Neuron (in vitro differentiated cells): ENCODE results near the gene EIF3M.

Experiments
- H2AFZ ChIP-seq: one replicate; pipeline ENCODE4 v1.6.1; 2013; ENCODE audit warnings: low read depth, mild to moderate bottlenecking, inconsistent platforms, low read length, moderate library complexity
- H3K27me3 ChIP-seq: one replicate; pipeline ENCODE4 v1.6.1; 2013; ENCODE audit warnings: low read length; ENCODE audit not compliant: insufficient read depth
- H3K36me3 ChIP-seq: one replicate; pipeline ENCODE4 v1.6.1; 2013; ENCODE audit warnings: low read length; ENCODE audit not compliant: insufficient read depth
- H3K4me1 ChIP-seq: one replicate; pipeline ENCODE4 v1.6.1; 2013; ENCODE audit warnings: low read length; ENCODE audit not compliant: insufficient read depth
- H3K4me3 ChIP-seq: 2 replicates; pipeline ENCODE4 v1.5.1; 2013; ENCODE audit warnings: mild to moderate bottlenecking, low read length, moderate library complexity
- H3K9me3 ChIP-seq: one replicate; pipeline ENCODE4 v1.6.1; 2013; ENCODE audit warnings: low read length

Gene EIF3M

GRCh38 chr11:32583459-32584271 lies at the start of gene EIF3M:
EIF3M (plus strand) TSS chr11:32583831; CDS start chr11:32583888, 57 bp downstream.
- Histone ChIP-seq H2AFZ (peak within 1 kb of the TSS; percentile 98), H3K27me3 (no peaks in the 10 kb centered on the region), H3K4me1 (peaks cover 15% of the 10 kb centered on the region), H3K9me3 (no peaks in the 10 kb centered on the region), H3K4me3 (peak within 1 kb of the TSS; percentile 98), H3K36me3 (peaks cover 12% of the 10 kb centered on the region)

- peaks cover 5% of the 10 kb centered on the region for H3K27me3 ChIP-seq
- H2AFZ ChIP-seq, result no peak overlapping the region
- no peaks in the 10 kb centered on the region for H3K36me3 ChIP-seq
These were observed 44.8 kb upstream of the EIF3M start for GRCh38 chr11:32538804-32539203.

GRCh38 chr11:32549611-32550187 lies 33.9 kb upstream of the EIF3M start:
- no peak overlapping the region for H2AFZ ChIP-seq
- H3K4me1 ChIP-seq, result no peaks in the 10 kb centered on the region
- no peaks in the 10 kb centered on the region for H3K36me3 ChIP-seq
- H3K27me3 ChIP-seq, result peaks cover 2% of the 10 kb centered on the region
- no peaks in the 10 kb centered on the region for H3K9me3 ChIP-seq
- no peak overlapping the region for H3K4me3 ChIP-seq

More at GRCh38 chr11:32538804-32539203, 44.8 kb upstream of the EIF3M start:
- H3K4me3 ChIP-seq, result no peak overlapping the region
- H3K9me3 ChIP-seq, result no peaks in the 10 kb centered on the region
- no peaks in the 10 kb centered on the region for H3K4me1 ChIP-seq

- peaks cover 2% of the 10 kb centered on the region for H3K27me3 ChIP-seq
- H2AFZ ChIP-seq, result no peak overlapping the region
- H3K36me3 ChIP-seq, result no peaks in the 10 kb centered on the region
- H3K4me3 ChIP-seq, result no peak overlapping the region
- no peaks in the 10 kb centered on the region for H3K4me1 ChIP-seq
- H3K9me3 ChIP-seq, result no peaks in the 10 kb centered on the region
These were observed 33.4 kb upstream of the EIF3M start for GRCh38 chr11:32550207-32550606.

- H3K27me3 ChIP-seq, result peaks cover 2% of the 10 kb centered on the region
- H3K36me3 ChIP-seq, result no peaks in the 10 kb centered on the region
- H2AFZ ChIP-seq, result no peak overlapping the region
- no peaks in the 10 kb centered on the region for H3K4me1 ChIP-seq
- H3K4me3 ChIP-seq, result no peak overlapping the region
- no peaks in the 10 kb centered on the region for H3K9me3 ChIP-seq
These were observed 28.5 kb upstream of the EIF3M start for GRCh38 chr11:32555091-32555490.

GRCh38 chr11:32555895-32556294 lies 27.7 kb upstream of the EIF3M start:
- no peak overlapping the region for H3K4me3 ChIP-seq
- H3K4me1 ChIP-seq, result no peaks in the 10 kb centered on the region
- no peaks in the 10 kb centered on the region for H3K9me3 ChIP-seq
- H3K36me3 ChIP-seq, result no peaks in the 10 kb centered on the region
- peaks cover 2% of the 10 kb centered on the region for H3K27me3 ChIP-seq
- no peak overlapping the region for H2AFZ ChIP-seq

- no peaks in the 10 kb centered on the region for H3K4me1 ChIP-seq
- H2AFZ ChIP-seq, result no peak overlapping the region
- no peak overlapping the region for H3K4me3 ChIP-seq
- no peaks in the 10 kb centered on the region for H3K27me3 ChIP-seq
- H3K9me3 ChIP-seq, result no peaks in the 10 kb centered on the region
- no peaks in the 10 kb centered on the region for H3K36me3 ChIP-seq
These were observed 21.8 kb upstream of the EIF3M start for GRCh38 chr11:32561835-32562234.

GRCh38 chr11:32562839-32563599 lies 20.6 kb upstream of the EIF3M start:
- Histone ChIP-seq H3K36me3 (no peaks in the 10 kb centered on the region), H3K9me3 (no peaks in the 10 kb centered on the region), H2AFZ (no peak overlapping the region), H3K4me3 (no peak overlapping the region), H3K4me1 (peaks cover 5% of the 10 kb centered on the region), H3K27me3 (no peaks in the 10 kb centered on the region)

GRCh38 chr11:32563600-32563959 lies 20.1 kb upstream of the EIF3M start:
- H3K4me3 ChIP-seq, result no peak overlapping the region
- H3K4me1 ChIP-seq, result peaks cover 5% of the 10 kb centered on the region
- H3K36me3 ChIP-seq, result no peaks in the 10 kb centered on the region
- no peak overlapping the region for H2AFZ ChIP-seq
- no peaks in the 10 kb centered on the region for H3K9me3 ChIP-seq
- no peaks in the 10 kb centered on the region for H3K27me3 ChIP-seq

GRCh38 chr11:32566517-32566916 lies 17.1 kb upstream of the EIF3M start:
- H2AFZ ChIP-seq, result no peak overlapping the region
- peaks cover 5% of the 10 kb centered on the region for H3K4me1 ChIP-seq
- no peaks in the 10 kb centered on the region for H3K36me3 ChIP-seq
- no peak overlapping the region for H3K4me3 ChIP-seq
- no peaks in the 10 kb centered on the region for H3K9me3 ChIP-seq
- H3K27me3 ChIP-seq, result peaks cover 12% of the 10 kb centered on the region

- no peak overlapping the region for H3K4me3 ChIP-seq
- no peaks in the 10 kb centered on the region for H3K9me3 ChIP-seq
- H3K4me1 ChIP-seq, result peaks cover 5% of the 10 kb centered on the region
- H3K36me3 ChIP-seq, result no peaks in the 10 kb centered on the region
- H3K27me3 ChIP-seq, result peaks cover 15% of the 10 kb centered on the region
- H2AFZ ChIP-seq, result no peak overlapping the region
These were observed 16.5 kb upstream of the EIF3M start for GRCh38 chr11:32567154-32567553.

- Histone ChIP-seq H3K4me1 (peaks cover 5% of the 10 kb centered on the region), H2AFZ (no peak overlapping the region), H3K36me3 (no peaks in the 10 kb centered on the region), H3K27me3 (peaks cover 21% of the 10 kb centered on the region), H3K9me3 (no peaks in the 10 kb centered on the region), H3K4me3 (no peak overlapping the region)
These were observed 14.2 kb upstream of the EIF3M start for GRCh38 chr11:32569313-32569881.

GRCh38 chr11:32571039-32571438 lies 12.6 kb upstream of the EIF3M start:
- H3K27me3 ChIP-seq, result peaks cover 21% of the 10 kb centered on the region
- H2AFZ ChIP-seq, result no peak overlapping the region

More at GRCh38 chr11:32571039-32571438, 12.6 kb upstream of the EIF3M start:
- Histone ChIP-seq H3K4me3 (no peak overlapping the region), H3K36me3 (no peaks in the 10 kb centered on the region), H3K9me3 (no peaks in the 10 kb centered on the region), H3K4me1 (peaks cover 5% of the 10 kb centered on the region)
